Panc1 (cell line): ENCODE results near the gene C17orf75. TPM values are rescaled to one million over a fixed set of nuclear protein-coding genes. Genes with fewer than 3 reads are reported as not detected.

Experiments used
- ATAC-seq: fragments of 200-7000 bp; cut with Tn5 transposase; 2 replicates; pipeline ENCODE4 v1.9.1; 2020; ENCODE audit warnings: mild to moderate bottlenecking, moderate library complexity
- BruUV-seq: library from RNA; stranded (reverse); fragments of 400-500 nt; replicated peaks from 2 replicates; lab custom pipeline; 2021; lab: Mats Ljungman, UMichigan
- CTCF ChIA-PET: fragments of 300-600 bp; sonication (Branson Sonifier 250); formaldehyde crosslinking; loops from one replicate; lab custom pipeline; 2022; ENCODE audit warnings: antibody characterized with exemption; lab: Charles Lee
- POLR2A ChIA-PET: fragments of 300-600 bp; sonication (Branson Sonifier 250); formaldehyde crosslinking; loops from one replicate; lab custom pipeline; 2022; ENCODE audit warnings: antibody characterized with exemption; lab: Charles Lee
- DNase-seq: peaks from one replicate; pipeline ENCODE4 v3.0.0-alpha.2; 2010; ENCODE audit warnings: low read depth, low spot score
- H3K27ac ChIP-seq: 2 replicates; pipeline ENCODE4 v1.5.1; 2011; ENCODE audit warnings: mild to moderate bottlenecking, low read length, inconsistent platforms
- H3K27me3 ChIP-seq: fragments of 200-500 bp; sonication (Bioruptor generic); 2 replicates; pipeline ENCODE4 v1.6.0; 2014; ENCODE audit warnings: low read length, inconsistent platforms; ENCODE audit not compliant: control insufficient read depth, insufficient read depth
- H3K36me3 ChIP-seq: fragments of 200-500 bp; sonication (Bioruptor generic); 2 replicates; pipeline ENCODE4 v1.5.1; 2014; ENCODE audit warnings: inconsistent platforms, mild to moderate bottlenecking, low read length, moderate library complexity; ENCODE audit not compliant: control insufficient read depth, insufficient read depth
- H3K4me1 ChIP-seq: 2 replicates; pipeline ENCODE4 v1.5.1; 2011; ENCODE audit warnings: inconsistent platforms, mild to moderate bottlenecking, low read length, moderate library complexity; ENCODE audit not compliant: control insufficient read depth, insufficient read depth
- H3K4me3 ChIP-seq, 2 experiments: 2 replicates each; pipeline ENCODE4 v1.5.1; 2011 to 2012; ENCODE audit warnings: low read depth in 2 of 2, low read length in 2 of 2, mild to moderate bottlenecking in 2 of 2, inconsistent platforms in 1 of 2, moderate library complexity in 1 of 2
- H3K9me3 ChIP-seq: fragments of 200-500 bp; sonication (Bioruptor generic); 2 replicates; pipeline ENCODE4 v1.5.1; 2014; ENCODE audit warnings: low read depth, mild to moderate bottlenecking, inconsistent platforms, low read length, moderate library complexity; ENCODE audit not compliant: control insufficient read depth, insufficient read depth
- POLR2AphosphoS5 ChIP-seq: IDR thresholded peaks from 2 replicates; pipeline ENCODE4 v1.6.1; 2012; ENCODE audit warnings: mild to moderate bottlenecking, low read depth, low read length, moderate library complexity
- SIN3A ChIP-seq: IDR thresholded peaks from 2 replicates; pipeline ENCODE4 v1.6.1; 2012; ENCODE audit warnings: low read depth, mild to moderate bottlenecking, low read length, moderate library complexity, borderline replicate concordance; ENCODE audit not compliant: insufficient read depth
- TCF7L2 ChIP-seq: IDR thresholded peaks from 2 replicates; pipeline ENCODE4 v1.6.1; 2011; ENCODE audit warnings: mild to moderate bottlenecking, low read depth, low read length, inconsistent platforms
- in situ Hi-C: cut with HindIII; loops from 2 replicates; pipeline ENCODE4 v1.10.0; 2016; ENCODE audit warnings: low sequenced_read_pairs, low pct_unique_long_range_greater_than_20kb
- intact Hi-C: fragments of 100-400 bp; cut with micrococcal nuclease; formaldehyde crosslinking; loops from one replicate; pipeline ENCODE4 v1.10.0; 2022; ENCODE audit not compliant: unreplicated experiment
- total RNA-seq: library from RNA; stranded (reverse); gene quantifications from one replicate; pipeline ENCODE4 v1.2.1, GENCODE V29; 2021; ENCODE audit not compliant: unreplicated experiment
- TF ChIP-seq, protein P1 (sequence below): fragments of 450-650 bp; IDR thresholded peaks from 2 replicates; pipeline ENCODE4 v1.5.1; 2017; ENCODE audit warnings: mild to moderate bottlenecking
- TF ChIP-seq, protein P2 (sequence below), 2 experiments: IDR thresholded peaks; 2 replicates each; pipeline ENCODE4 v1.6.1; 2011 to 2012; ENCODE audit warnings: low read depth in 2 of 2, control low read depth in 1 of 2, low read length in 1 of 2, mild to moderate bottlenecking in 1 of 2, moderate library complexity in 1 of 2; ENCODE audit not compliant: insufficient read depth in 1 of 2

Gene C17orf75
- total RNA-seq, 1 experiment from 2014 or later, result 31.6 TPM

DNA sequence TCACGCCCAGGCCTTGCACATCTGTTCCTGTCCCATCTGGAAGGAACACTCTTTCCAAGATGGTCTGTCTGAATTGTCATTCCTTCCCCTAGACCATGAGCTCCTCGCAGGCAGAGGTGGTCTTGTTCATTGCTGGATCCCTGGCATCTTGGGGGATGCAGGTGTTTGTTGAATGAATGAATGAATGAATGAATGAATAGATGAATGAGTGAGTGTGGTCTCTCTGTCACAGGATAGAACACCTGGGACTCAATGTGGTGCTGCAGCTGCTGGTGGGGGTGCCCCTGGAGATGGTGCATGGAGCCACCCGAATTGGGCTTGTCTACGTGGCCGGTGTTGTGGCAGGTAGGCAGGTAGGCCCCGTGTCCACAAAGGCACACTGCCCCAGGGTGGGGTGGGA, 44.1 kb downstream of the C17orf75 start:
- Histone ChIP-seq H3K27me3 (no peaks in the 10 kb centered on the region), H3K27ac (no peak overlapping the region), H3K9me3 (no peaks in the 10 kb centered on the region), H3K4me3 (no peak overlapping the region), H3K4me1 (peaks cover 9% of the 10 kb centered on the region), H3K36me3 (no peaks in the 10 kb centered on the region)
- in situ Hi-C loops, result no loop called here
- ATAC-seq (no peak), DNase-seq (no peak)
- POLR2A ChIA-PET, result interaction anchor here (0.6 kb wide), 1 partner anchor 40 kb away, joined by 3 read pairs; no protein-coding TSS in a partner anchor
- no TSS peak for BruUV-seq
- intact Hi-C loops, result no loop called here
- TF ChIP-seq POLR2AphosphoS5, result no peak
- TF ChIP-seq, protein P1, sequence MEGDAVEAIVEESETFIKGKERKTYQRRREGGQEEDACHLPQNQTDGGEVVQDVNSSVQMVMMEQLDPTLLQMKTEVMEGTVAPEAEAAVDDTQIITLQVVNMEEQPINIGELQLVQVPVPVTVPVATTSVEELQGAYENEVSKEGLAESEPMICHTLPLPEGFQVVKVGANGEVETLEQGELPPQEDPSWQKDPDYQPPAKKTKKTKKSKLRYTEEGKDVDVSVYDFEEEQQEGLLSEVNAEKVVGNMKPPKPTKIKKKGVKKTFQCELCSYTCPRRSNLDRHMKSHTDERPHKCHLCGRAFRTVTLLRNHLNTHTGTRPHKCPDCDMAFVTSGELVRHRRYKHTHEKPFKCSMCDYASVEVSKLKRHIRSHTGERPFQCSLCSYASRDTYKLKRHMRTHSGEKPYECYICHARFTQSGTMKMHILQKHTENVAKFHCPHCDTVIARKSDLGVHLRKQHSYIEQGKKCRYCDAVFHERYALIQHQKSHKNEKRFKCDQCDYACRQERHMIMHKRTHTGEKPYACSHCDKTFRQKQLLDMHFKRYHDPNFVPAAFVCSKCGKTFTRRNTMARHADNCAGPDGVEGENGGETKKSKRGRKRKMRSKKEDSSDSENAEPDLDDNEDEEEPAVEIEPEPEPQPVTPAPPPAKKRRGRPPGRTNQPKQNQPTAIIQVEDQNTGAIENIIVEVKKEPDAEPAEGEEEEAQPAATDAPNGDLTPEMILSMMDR, result no peak
- TF ChIP-seq, protein P2, sequence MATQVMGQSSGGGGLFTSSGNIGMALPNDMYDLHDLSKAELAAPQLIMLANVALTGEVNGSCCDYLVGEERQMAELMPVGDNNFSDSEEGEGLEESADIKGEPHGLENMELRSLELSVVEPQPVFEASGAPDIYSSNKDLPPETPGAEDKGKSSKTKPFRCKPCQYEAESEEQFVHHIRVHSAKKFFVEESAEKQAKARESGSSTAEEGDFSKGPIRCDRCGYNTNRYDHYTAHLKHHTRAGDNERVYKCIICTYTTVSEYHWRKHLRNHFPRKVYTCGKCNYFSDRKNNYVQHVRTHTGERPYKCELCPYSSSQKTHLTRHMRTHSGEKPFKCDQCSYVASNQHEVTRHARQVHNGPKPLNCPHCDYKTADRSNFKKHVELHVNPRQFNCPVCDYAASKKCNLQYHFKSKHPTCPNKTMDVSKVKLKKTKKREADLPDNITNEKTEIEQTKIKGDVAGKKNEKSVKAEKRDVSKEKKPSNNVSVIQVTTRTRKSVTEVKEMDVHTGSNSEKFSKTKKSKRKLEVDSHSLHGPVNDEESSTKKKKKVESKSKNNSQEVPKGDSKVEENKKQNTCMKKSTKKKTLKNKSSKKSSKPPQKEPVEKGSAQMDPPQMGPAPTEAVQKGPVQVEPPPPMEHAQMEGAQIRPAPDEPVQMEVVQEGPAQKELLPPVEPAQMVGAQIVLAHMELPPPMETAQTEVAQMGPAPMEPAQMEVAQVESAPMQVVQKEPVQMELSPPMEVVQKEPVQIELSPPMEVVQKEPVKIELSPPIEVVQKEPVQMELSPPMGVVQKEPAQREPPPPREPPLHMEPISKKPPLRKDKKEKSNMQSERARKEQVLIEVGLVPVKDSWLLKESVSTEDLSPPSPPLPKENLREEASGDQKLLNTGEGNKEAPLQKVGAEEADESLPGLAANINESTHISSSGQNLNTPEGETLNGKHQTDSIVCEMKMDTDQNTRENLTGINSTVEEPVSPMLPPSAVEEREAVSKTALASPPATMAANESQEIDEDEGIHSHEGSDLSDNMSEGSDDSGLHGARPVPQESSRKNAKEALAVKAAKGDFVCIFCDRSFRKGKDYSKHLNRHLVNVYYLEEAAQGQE (IDR thresholded peaks at IDR 0.05; ENCODE audit: insufficient read depth in 1 of 2, low read depth in 2 of 2, low read length in 1 of 2), result no peak
- no peak for TF ChIP-seq SIN3A
- TF ChIP-seq TCF7L2, result no peak
- CTCF ChIA-PET, result interaction anchor here (0.6 kb wide), 1 partner anchor 61 kb away, joined by 6 read pairs; no protein-coding TSS in a partner anchor

DNA sequence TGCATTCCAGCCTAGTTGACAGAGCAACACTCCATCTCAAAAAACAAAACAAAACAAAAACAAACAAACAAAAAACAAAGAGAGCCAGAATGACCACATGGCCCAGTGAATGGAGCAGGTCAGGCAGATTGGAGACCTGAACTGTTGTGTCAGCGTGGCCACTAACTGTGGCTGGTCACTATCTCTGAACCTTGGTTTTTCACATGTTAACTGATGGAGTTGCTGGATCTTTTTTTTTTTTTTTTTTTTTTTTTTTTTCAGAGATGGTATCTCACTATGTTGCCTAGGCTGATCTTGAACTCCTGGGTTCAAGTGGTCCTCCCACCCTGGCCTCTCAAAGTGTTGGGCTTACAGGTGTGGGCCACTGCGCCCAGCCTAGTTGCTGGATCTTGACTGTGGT, 44.5 kb downstream of the C17orf75 start:
- Histone ChIP-seq H3K27ac (no peak overlapping the region), H3K4me3 (no peak overlapping the region), H3K4me1 (peaks cover 6% of the 10 kb centered on the region; the same call in 1 of the 2 replicates), H3K27me3 (no peaks in the 10 kb centered on the region), H3K36me3 (no peaks in the 10 kb centered on the region), H3K9me3 (no peaks in the 10 kb centered on the region)
- ATAC-seq (no peak), DNase-seq (no peak)
- ChIA-PET CTCF (no interaction called here), POLR2A (interaction anchor here (0.6 kb wide), 1 partner anchor 40 kb away, joined by 3 read pairs; no protein-coding TSS in a partner anchor)
- no TSS peak for BruUV-seq
- intact Hi-C loops (no loop called here), in situ Hi-C loops (no loop called here)
- TF ChIP-seq, protein P1, result no peak
- no peak for TF ChIP-seq SIN3A
- TF ChIP-seq, protein P2 (IDR thresholded peaks at IDR 0.05; ENCODE audit: insufficient read depth in 1 of 2, low read depth in 2 of 2, low read length in 1 of 2), result no peak
